H1 (cell line): ENCODE results near the gene DMAC2. TPM values are rescaled to one million over a fixed set of nuclear protein-coding genes. Genes with fewer than 3 reads are reported as not detected.

Experiments used
- CTCF ChIA-PET: fragments of 300-600 bp; sonication (Branson Sonifier 250); formaldehyde crosslinking; loops from one replicate; lab custom pipeline; 2021; ENCODE audit not compliant: partially characterized antibody; lab: Charles Lee
- POLR2A ChIA-PET: fragments of 300-600 bp; sonication (Branson Sonifier 250); formaldehyde crosslinking; loops from one replicate; lab custom pipeline; 2021; ENCODE audit warnings: inconsistent platforms; ENCODE audit not compliant: partially characterized antibody; lab: Charles Lee
- DNase-seq, 2 experiments: peaks; one replicate each; pipeline versions ENCODE4 v3.0.0 to v3.0.0-alpha.2; 2010 to 2022; ENCODE audit warnings: low spot score in 2 of 2, low read depth in 1 of 2, mixed read lengths in 1 of 2
- FAIRE-seq: peaks from 2 replicates; lab custom pipeline; 2011; peaks lifted over from hg19 to GRCh38; lab: Jason Lieb, UNC
- H2AFZ ChIP-seq: 2 replicates; pipeline ENCODE4 v1.8.1; 2012; ENCODE audit warnings: low read length, inconsistent platforms
- H2AK5ac ChIP-seq: 2 replicates; pipeline ENCODE4 v1.6.1; 2013; ENCODE audit warnings: low read depth, low read length
- H2BK120ac ChIP-seq: replicated peaks from 2 replicates; pipeline ENCODE3; 2013; ENCODE audit warnings: low read depth, low read length, inconsistent platforms
- H2BK12ac ChIP-seq: 2 replicates; pipeline ENCODE4 v1.6.1; 2013; ENCODE audit warnings: low read depth, low read length
- H2BK15ac ChIP-seq: 2 replicates; pipeline ENCODE4 v1.6.1; 2013; ENCODE audit warnings: low read length
- H2BK20ac ChIP-seq: 2 replicates; pipeline ENCODE4 v1.6.1; 2013; ENCODE audit warnings: low read length
- H2BK5ac ChIP-seq: 2 replicates; pipeline ENCODE4 v1.6.1; 2013; ENCODE audit warnings: low read depth, low read length
- H3K14ac ChIP-seq: 2 replicates; pipeline ENCODE4 v1.6.1; 2013; ENCODE audit warnings: inconsistent platforms; ENCODE audit not compliant: insufficient read length
- H3K18ac ChIP-seq: 2 replicates; pipeline ENCODE4 v1.6.1; 2013; ENCODE audit warnings: low read length; ENCODE audit errors: extremely low read depth
- H3K23ac ChIP-seq: 2 replicates; pipeline ENCODE4 v1.6.1; 2013; ENCODE audit warnings: inconsistent platforms; ENCODE audit not compliant: insufficient read length
- H3K23me2 ChIP-seq: 2 replicates; pipeline ENCODE4 v1.6.1; 2013; ENCODE audit warnings: low read depth, low read length
- H3K27ac ChIP-seq: 2 replicates; pipeline ENCODE4 v1.6.1; 2011; ENCODE audit warnings: low read depth, low read length, inconsistent platforms
- H3K27me3 ChIP-seq, 4 experiments: replicated peaks in 1 of 4; 1 replicate in 1 of 4; 2 replicates in 3 of 4; pipeline versions ENCODE4 v1.6.1 to v1.8.1; 2011 to 2013; ENCODE audit warnings: low read length in 3 of 4, mild to moderate bottlenecking in 3 of 4, inconsistent platforms in 2 of 4, mixed read lengths in 2 of 4, moderate library complexity in 1 of 4; ENCODE audit not compliant: control insufficient read depth in 3 of 4, insufficient read depth in 3 of 4; ENCODE audit errors: extremely low read depth in 1 of 4
- H3K36me3 ChIP-seq, 4 experiments: 2 replicates each; pipeline versions ENCODE4 v1.6.1 to v1.8.1; 2011 to 2013; ENCODE audit warnings: mild to moderate bottlenecking in 4 of 4, low read length in 3 of 4, moderate library complexity in 2 of 4, control low read depth in 1 of 4, inconsistent platforms in 1 of 4; ENCODE audit not compliant: insufficient read depth in 4 of 4, control insufficient read depth in 2 of 4
- H3K4ac ChIP-seq: replicated peaks from 2 replicates; pipeline ENCODE3; 2013; ENCODE audit warnings: low read length, low read depth, mixed read lengths, inconsistent platforms; ENCODE audit not compliant: insufficient read length
- H3K4me1 ChIP-seq, 4 experiments: replicated peaks in 1 of 4; 1 replicate in 1 of 4; 2 replicates in 3 of 4; pipeline versions ENCODE4 v1.6.1 to v1.8.1; 2011 to 2013; ENCODE audit warnings: low read length in 3 of 4, inconsistent platforms in 2 of 4, mixed read lengths in 1 of 4; ENCODE audit not compliant: insufficient read depth in 4 of 4, control insufficient read depth in 3 of 4
- H3K4me2 ChIP-seq, 2 experiments: 2 replicates each; pipeline versions ENCODE4 v1.6.1 to v1.8.1; 2011 to 2013; ENCODE audit warnings: low read depth in 2 of 2, low read length in 2 of 2, control low read depth in 1 of 2, inconsistent platforms in 1 of 2, mild to moderate bottlenecking in 1 of 2; ENCODE audit not compliant: insufficient read depth in 1 of 2
- H3K4me3 ChIP-seq, 4 experiments: fragments of 200-600, 300-600 bp in 1 of 4; sonication (generic), shearing (Covaris generic), sonication (Bioruptor Twin) in 1 of 4; 2 replicates each; pipeline versions ENCODE4 v1.5.1 to v1.8.1; 2011 to 2016; ENCODE audit warnings: low read length in 4 of 4, low read depth in 3 of 4, control low read depth in 2 of 4, inconsistent platforms in 2 of 4, mild to moderate bottlenecking in 2 of 4, mixed read lengths in 1 of 4, moderate library complexity in 1 of 4; ENCODE audit not compliant: insufficient read depth in 2 of 4; ENCODE audit errors: extremely low read depth in 1 of 4
- H3K56ac ChIP-seq: replicated peaks from 2 replicates; pipeline ENCODE3; 2013; ENCODE audit warnings: low read depth, mild to moderate bottlenecking, mixed read lengths, low read length, inconsistent platforms; ENCODE audit not compliant: insufficient read length
- H3K79me1 ChIP-seq: 2 replicates; pipeline ENCODE4 v1.6.1; 2013; ENCODE audit warnings: low read depth, low read length, control low read depth
- H3K79me2 ChIP-seq, 2 experiments: 2 replicates each; pipeline versions ENCODE4 v1.6.1 to v1.8.1; 2012 to 2013; ENCODE audit warnings: low read length in 2 of 2, mild to moderate bottlenecking in 2 of 2, inconsistent platforms in 1 of 2; ENCODE audit not compliant: insufficient read depth in 2 of 2, control insufficient read depth in 1 of 2
- H3K9ac ChIP-seq, 4 experiments: replicated peaks in 1 of 4; 1 replicate in 1 of 4; 2 replicates in 3 of 4; pipeline versions ENCODE4 v1.6.1 to v1.8.1; 2011 to 2013; ENCODE audit warnings: low read depth in 3 of 4, low read length in 3 of 4, control low read depth in 2 of 4, mild to moderate bottlenecking in 2 of 4, moderate library complexity in 2 of 4, inconsistent platforms in 1 of 4; ENCODE audit errors: extremely low read depth in 1 of 4
- H3K9me3 ChIP-seq, 2 experiments: 2 replicates each; pipeline versions ENCODE4 v1.6.1 to v1.8.1; 2012 to 2013; ENCODE audit warnings: mild to moderate bottlenecking in 2 of 2, moderate library complexity in 2 of 2, control low read depth in 1 of 2, inconsistent platforms in 1 of 2, low read depth in 1 of 2, low read length in 1 of 2, mixed read lengths in 1 of 2; ENCODE audit not compliant: insufficient read depth in 2 of 2
- H4K20me1 ChIP-seq, 2 experiments: replicated peaks in 1 of 2; 2 replicates each; pipeline versions ENCODE3 to v1.8.1; 2011 to 2013; ENCODE audit warnings: inconsistent platforms in 2 of 2, low read length in 2 of 2, mild to moderate bottlenecking in 1 of 2; ENCODE audit not compliant: insufficient read depth in 2 of 2, control insufficient read depth in 1 of 2
- H4K5ac ChIP-seq: 2 replicates; pipeline ENCODE4 v1.6.1; 2013; ENCODE audit warnings: low read length, low read depth, mixed read lengths, inconsistent platforms; ENCODE audit not compliant: insufficient read length
- H4K8ac ChIP-seq: 2 replicates; pipeline ENCODE4 v1.8.0; 2013; ENCODE audit warnings: mild to moderate bottlenecking, moderate library complexity, low read length, inconsistent platforms; ENCODE audit not compliant: insufficient read depth; ENCODE audit errors: extremely low read depth
- H4K91ac ChIP-seq: replicated peaks from 2 replicates; pipeline ENCODE3; 2013; ENCODE audit warnings: low read length, mixed read lengths, inconsistent platforms; ENCODE audit not compliant: insufficient read length
- BRCA1 ChIP-seq: IDR thresholded peaks from 2 replicates; pipeline ENCODE4 v1.6.1; 2012; ENCODE audit warnings: low read depth, low read length, improper control_type of control experiment
- CEBPB ChIP-seq: IDR thresholded peaks from 2 replicates; pipeline ENCODE4 v1.6.1; 2012; ENCODE audit warnings: low read depth, low read length
- HDAC2 ChIP-seq, 2 experiments: fragments of 300-600 bp in 1 of 2; sonication (generic) in 1 of 2; IDR thresholded peaks; 2 replicates each; pipeline ENCODE4 v1.6.1; 2011 to 2012; ENCODE audit warnings: low read depth in 2 of 2, low read length in 2 of 2, mild to moderate bottlenecking in 2 of 2, moderate library complexity in 2 of 2, borderline replicate concordance in 1 of 2, inconsistent platforms in 1 of 2
- POLR2A ChIP-seq, 2 experiments: IDR thresholded peaks; 1 replicate in 1 of 2; 2 replicates in 1 of 2; pipeline ENCODE4 v1.6.1; 2011; ENCODE audit warnings: low read depth in 2 of 2, low read length in 2 of 2, mild to moderate bottlenecking in 2 of 2; ENCODE audit errors: control extremely low read depth in 1 of 2
- RBBP5 ChIP-seq: IDR thresholded peaks from 2 replicates; pipeline ENCODE4 v1.7.1; 2012; ENCODE audit warnings: low read depth, mild to moderate bottlenecking, inconsistent platforms, low read length, moderate library complexity, borderline replicate concordance
- RFX5 ChIP-seq: IDR thresholded peaks from 2 replicates; pipeline ENCODE4 v1.6.1; 2011; ENCODE audit warnings: low read depth, low read length, improper control_type of control experiment, borderline replicate concordance
- SIRT6 ChIP-seq: IDR thresholded peaks from one replicate; pipeline ENCODE4 v1.7.1; 2012; ENCODE audit warnings: low read length, inconsistent platforms
- TAF1 ChIP-seq: IDR thresholded peaks from 2 replicates; pipeline ENCODE4 v1.6.1; 2011; ENCODE audit warnings: mild to moderate bottlenecking, low read depth, low read length
- TCF12 ChIP-seq: IDR thresholded peaks from 2 replicates; pipeline ENCODE4 v1.6.1; 2011; ENCODE audit warnings: low read depth, mild to moderate bottlenecking, low read length
- WGBS, 2 experiments: shearing (Covaris generic) in 1 of 2; methylation state at CpG; one replicate each; pipeline versions ENCODE4 v1.1.6 to v1.1.7; 2013 to 2015; ENCODE audit warnings: low lambda C conversion rate in 2 of 2, mixed read lengths in 2 of 2, inconsistent platforms in 1 of 2, low coverage in 1 of 2, missing lambda C conversion rate in 1 of 2; ENCODE audit not compliant: insufficient replicate concordance in 2 of 2, insufficient coverage in 1 of 2, insufficient read length in 1 of 2; ENCODE audit errors: extremely low coverage in 1 of 2, missing lambda C conversion rate in 1 of 2; 5-methylcytosine and 5-hydroxymethylcytosine counted together
- polyA plus RNA-seq, 7 experiments: library from polyadenylated mRNA; depleted of rRNA in 3 of 7; stranded (reverse) in 5 of 7; unstranded in 2 of 7; fragments of >200 nt in 5 of 7; fragments of 200-250 nt in 2 of 7; gene quantifications; 1 replicate in 5 of 7; 2 replicates in 1 of 7; 4 replicates in 1 of 7; pipeline versions ENCODE4 v1.2.1 to v1.2.3, GENCODE V29; 2011 to 2013; ENCODE audit warnings: missing spikeins in 2 of 7, mixed read lengths in 2 of 7
- total RNA-seq: library from RNA; stranded (reverse); fragmentation: NEBNext Ultra II Directional; extraction: Animal tissue kit (Norgen Biotek cat#: 25700); gene quantifications from 2 replicates; pipeline ENCODE4 v1.2.1, GENCODE V29; 2021

DMAC2 gene
- total and polyA plus RNA-seq, 2 of the 8 experiments (the other 6 are each of a cell fraction or from before 2014, with no cell fraction given), result 86.8 to 170 TPM

DNA sequence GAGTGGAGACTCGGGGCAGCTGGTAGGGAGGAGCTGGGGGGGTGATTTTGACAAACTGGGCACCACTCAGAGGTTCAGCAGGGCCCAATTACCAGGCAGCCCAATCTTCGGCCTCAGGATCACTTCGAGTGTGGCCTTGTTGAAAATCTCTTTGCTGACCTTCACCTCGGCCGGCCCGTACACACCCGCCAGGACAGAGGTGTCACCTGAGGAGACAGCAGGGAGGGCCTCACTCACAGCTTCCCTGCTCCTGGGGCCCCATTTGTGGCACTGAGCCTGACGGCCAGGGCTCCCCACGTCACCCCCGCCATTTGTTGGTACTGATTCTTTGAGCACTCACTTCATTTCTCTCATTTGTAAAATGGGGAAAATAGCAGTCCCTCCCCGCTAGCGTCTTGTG, 46.9 kb downstream of the DMAC2 start:
- Histone ChIP-seq H2AFZ (no peak overlapping the region), H3K56ac (no peak overlapping the region), H3K4me1 (peaks cover 0 to 2% (median 0%) of the 10 kb centered on the region in 4 experiments; a peak in 3 of 7 replicates), H4K91ac (no peak overlapping the region), H3K4ac (no peak overlapping the region), H4K5ac (no peak overlapping the region), H2BK120ac (no peak overlapping the region), H3K4me3 (no peak overlapping the region), H3K14ac (no peak overlapping the region), H3K79me2 (peaks cover 0 to 19% of the 10 kb centered on the region in 2 experiments; a peak in 2 of 4 replicates), H2AK5ac (no peak overlapping the region), H2BK15ac (no peak overlapping the region), H2BK20ac (no peak overlapping the region), H3K23ac (no peak overlapping the region), H3K9ac (no peak overlapping the region), H3K36me3 (peaks cover 6 to 25% (median 19%) of the 10 kb centered on the region in 4 experiments; a peak in 7 of 8 replicates), H3K23me2 (peaks cover 4% of the 10 kb centered on the region), H3K27ac (no peak overlapping the region), H2BK12ac (no peak overlapping the region), H3K4me2 (no peak overlapping the region), H4K8ac (no peak overlapping the region), H4K20me1 (peaks cover 0 to 6% of the 10 kb centered on the region in 2 experiments), H3K79me1 (peaks cover 2% of the 10 kb centered on the region; the same call in 1 of the 2 replicates), H3K9me3 (no peaks in the 10 kb centered on the region), H3K18ac (no peak overlapping the region), H2BK5ac (no peak overlapping the region), H3K27me3 (no peaks in the 10 kb centered on the region)
- ChIA-PET POLR2A (interaction anchor here (0.6 to 1.5 kb wide), 6 partner anchors 9 to 480 kb away, joined by 3 to 6 read pairs (median 4); no protein-coding TSS in a partner anchor), CTCF (interaction anchor here (0.6 to 1.3 kb wide), 5 partner anchors 9 to 1713 kb away, joined by 3 read pairs; no protein-coding TSS in a partner anchor)
- FAIRE-seq (no peak), DNase-seq (no peak)
- 91% methylated on average over 12 of the region's 12 CpGs; no CpG with 5 or more reads in 1 of the 2 experiments for WGBS, 2 experiments
- TF ChIP-seq HDAC2 (IDR thresholded peaks at IDR 0.05; ENCODE audit: borderline replicate concordance in 1 of 2, low read depth in 2 of 2, low read length in 2 of 2), result no peak
- TF ChIP-seq RFX5, result no peak
- TF ChIP-seq TAF1, result no peak
- no peak for TF ChIP-seq CEBPB
- no peak for TF ChIP-seq BRCA1
- TF ChIP-seq SIRT6, result no peak
- no peak for TF ChIP-seq TCF12
- TF ChIP-seq POLR2A (IDR thresholded peaks at IDR 0.05; ENCODE audit: control extremely low read depth in 1 of 2, low read depth in 2 of 2, low read length in 2 of 2), result no peak
- TF ChIP-seq RBBP5, result no peak
